T-helper 1 cell treated with Interleukin-12 subunit alpha and Interleukin-12 subunit beta and Interleukin-4 antibody, amounts not matched to agents 30 μg/mL and 1 μg/mL, for 36 hours (primary cell): Measurements from ENCODE around the gene ERVK3-1.
A peak's percentile ranks its signal among the peaks of the same experiment; 100 is the strongest.

Experiments
- H3K27ac Mint-ChIP-seq: one replicate; pipeline ENCODE4 v1.8.0; 2021; ENCODE audit warnings: mild to moderate bottlenecking, mixed read lengths
- H3K27me3 Mint-ChIP-seq: one replicate; pipeline ENCODE4 v1.8.0; 2021; ENCODE audit warnings: low read depth, mixed read lengths
- H3K36me3 Mint-ChIP-seq: one replicate; pipeline ENCODE4 v1.8.0; 2021; ENCODE audit warnings: low read depth, mixed read lengths
- H3K4me1 Mint-ChIP-seq: one replicate; pipeline ENCODE4 v1.8.0; 2021; ENCODE audit warnings: low read depth, mixed read lengths
- H3K4me3 Mint-ChIP-seq: one replicate; pipeline ENCODE4 v1.8.0; 2021; ENCODE audit warnings: mild to moderate bottlenecking, moderate library complexity, mixed read lengths
- H3K9me3 Mint-ChIP-seq: one replicate; pipeline ENCODE4 v1.8.0; 2021; ENCODE audit warnings: mixed read lengths

The ERVK3-1 gene

GRCh38 chr19:58355908-58356765 lies 51.0 kb downstream of the ERVK3-1 start:
- no peak overlapping the region for H3K27ac Mint-ChIP-seq

GRCh38 chr19:58356766-58357480 lies 51.7 kb downstream of the ERVK3-1 start:
- Mint-ChIP-seq H3K4me1 (peaks cover 5% of the 10 kb centered on the region), H3K9me3 (no peaks in the 10 kb centered on the region), H3K27ac (no peak overlapping the region), H3K4me3 (peak overlapping the region; percentile 34), H3K27me3 (no peaks in the 10 kb centered on the region), H3K36me3 (no peaks in the 10 kb centered on the region)

More at GRCh38 chr19:58355908-58356765, 51.0 kb downstream of the ERVK3-1 start:
- H3K9me3 Mint-ChIP-seq = no peaks in the 10 kb centered on the region
- no peaks in the 10 kb centered on the region for H3K27me3 Mint-ChIP-seq
- peaks cover 3% of the 10 kb centered on the region for H3K4me1 Mint-ChIP-seq
- no peaks in the 10 kb centered on the region for H3K36me3 Mint-ChIP-seq
- peak overlapping the region; percentile 34 for H3K4me3 Mint-ChIP-seq

DNA sequence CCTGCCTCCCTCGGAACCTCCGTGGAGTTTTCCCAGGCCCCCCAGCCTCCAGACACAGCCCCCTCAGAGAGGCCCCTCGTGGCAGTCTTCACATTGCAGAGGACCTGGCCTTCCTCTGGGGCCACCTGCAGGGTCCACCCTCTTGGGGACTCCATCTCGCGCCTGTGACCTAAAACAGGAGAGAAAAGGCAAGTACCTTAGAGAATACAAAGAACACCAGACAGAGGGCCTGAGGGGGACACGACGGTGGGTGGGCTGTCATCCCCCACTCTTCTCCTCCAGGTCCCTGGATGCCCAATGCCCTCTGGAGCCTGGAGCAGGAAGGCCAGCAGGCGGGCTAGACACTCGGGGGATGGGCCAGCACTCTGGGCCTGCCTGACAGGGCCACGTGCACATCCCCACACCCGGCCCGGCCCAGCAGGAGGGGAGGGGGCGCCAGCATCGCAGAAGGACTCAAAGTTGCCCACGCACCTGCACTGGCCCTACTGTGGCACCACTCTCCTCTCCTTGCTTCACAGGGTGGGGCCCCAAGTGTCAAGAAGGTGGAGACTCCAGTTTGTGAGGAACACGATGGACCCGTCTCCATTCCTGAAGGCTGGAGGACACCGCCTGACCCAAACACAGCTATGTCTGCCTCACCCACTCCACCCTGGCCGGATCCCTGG lies 52.4 kb downstream of the ERVK3-1 start:
- no peaks in the 10 kb centered on the region for H3K9me3 Mint-ChIP-seq
- H3K27ac Mint-ChIP-seq = no peak overlapping the region
- no peaks in the 10 kb centered on the region for H3K27me3 Mint-ChIP-seq
- H3K4me1 Mint-ChIP-seq = peaks cover 8% of the 10 kb centered on the region
- H3K36me3 Mint-ChIP-seq = no peaks in the 10 kb centered on the region
- H3K4me3 Mint-ChIP-seq = no peak overlapping the region

GRCh38 chr19:58361900-58362271 lies 56.7 kb downstream of the ERVK3-1 start:
- H3K27me3 Mint-ChIP-seq = no peaks in the 10 kb centered on the region
- peaks cover 7% of the 10 kb centered on the region for H3K4me1 Mint-ChIP-seq
- no peaks in the 10 kb centered on the region for H3K36me3 Mint-ChIP-seq
- H3K9me3 Mint-ChIP-seq = no peaks in the 10 kb centered on the region
- H3K27ac Mint-ChIP-seq = peak overlapping the region; percentile 86
- H3K4me3 Mint-ChIP-seq = peak overlapping the region; percentile 90

GRCh38 chr19:58362272-58362994 lies 57.3 kb downstream of the ERVK3-1 start, which contains the start of gene ZNF497:
ZNF497 (minus strand) TSS chr19:58362751; CDS start chr19:58357635, 5,116 bp downstream.
- Mint-ChIP-seq H3K4me3 (peak within 1 kb of the TSS; percentile 90), H3K27ac (peak within 1 kb of the TSS; percentile 86), H3K36me3 (no peaks in the 10 kb centered on the region), H3K9me3 (no peaks in the 10 kb centered on the region), H3K4me1 (peaks cover 7% of the 10 kb centered on the region), H3K27me3 (no peaks in the 10 kb centered on the region)

- peaks cover 7% of the 10 kb centered on the region for H3K4me1 Mint-ChIP-seq
- H3K27ac Mint-ChIP-seq = no peak overlapping the region
- no peak overlapping the region for H3K4me3 Mint-ChIP-seq
These were observed 59.0 kb downstream of the ERVK3-1 start for GRCh38 chr19:58364146-58364545.

More at GRCh38 chr19:58364146-58364545, 59.0 kb downstream of the ERVK3-1 start:
- H3K36me3 Mint-ChIP-seq = no peaks in the 10 kb centered on the region
- no peaks in the 10 kb centered on the region for H3K27me3 Mint-ChIP-seq
- H3K9me3 Mint-ChIP-seq = no peaks in the 10 kb centered on the region
